Activated CD4-positive, alpha-beta memory T cell treated with anti-CD3 and anti-CD28 coated beads for 36 hours (primary cell): ENCODE measurements around the gene CHRNE. TPM values are rescaled to one million over a fixed set of nuclear protein-coding genes. Genes with fewer than 3 reads are reported as not detected.

Experiments used
- CTCF ChIA-PET: fragments of 350-600 bp; sonication (Branson Sonifier 250); formaldehyde crosslinking; loops from one replicate; lab custom pipeline; 2021; ENCODE audit warnings: antibody characterized with exemption, inconsistent platforms; lab: Charles Lee
- POLR2A ChIA-PET: fragments of 350-600 bp; sonication (Branson Sonifier 250); formaldehyde crosslinking; loops from one replicate; lab custom pipeline; 2021; ENCODE audit warnings: antibody characterized with exemption; lab: Charles Lee
- DNase-seq: peaks from one replicate; pipeline ENCODE4 v3.0.0-alpha.2; 2020
- H3K27ac Mint-ChIP-seq: one replicate; pipeline ENCODE4 v1.8.0; 2021; ENCODE audit warnings: mixed read lengths
- H3K27me3 Mint-ChIP-seq: one replicate; pipeline ENCODE4 v1.8.0; 2021; ENCODE audit warnings: mixed read lengths
- H3K36me3 Mint-ChIP-seq: one replicate; pipeline ENCODE4 v1.8.0; 2021; ENCODE audit warnings: mixed read lengths
- H3K4me1 Mint-ChIP-seq: one replicate; pipeline ENCODE4 v1.8.0; 2021; ENCODE audit warnings: low read depth, mixed read lengths
- H3K4me3 Mint-ChIP-seq: one replicate; pipeline ENCODE4 v1.8.0; 2021; ENCODE audit warnings: mild to moderate bottlenecking, mixed read lengths
- H3K9me3 Mint-ChIP-seq: one replicate; pipeline ENCODE4 v1.8.0; 2021; ENCODE audit warnings: mixed read lengths
- intact Hi-C: fragments of 100-400 bp; cut with micrococcal nuclease; formaldehyde crosslinking; loops from one replicate; pipeline ENCODE4 v1.15.1; 2023
- total RNA-seq, 2 experiments: library from RNA; stranded (reverse); gene quantifications; one replicate each; pipeline ENCODE4 v1.2.3, GENCODE V29; 2021

Gene CHRNE
- under 1 TPM; 0.45 to 0.56 TPM for total RNA-seq

DNA sequence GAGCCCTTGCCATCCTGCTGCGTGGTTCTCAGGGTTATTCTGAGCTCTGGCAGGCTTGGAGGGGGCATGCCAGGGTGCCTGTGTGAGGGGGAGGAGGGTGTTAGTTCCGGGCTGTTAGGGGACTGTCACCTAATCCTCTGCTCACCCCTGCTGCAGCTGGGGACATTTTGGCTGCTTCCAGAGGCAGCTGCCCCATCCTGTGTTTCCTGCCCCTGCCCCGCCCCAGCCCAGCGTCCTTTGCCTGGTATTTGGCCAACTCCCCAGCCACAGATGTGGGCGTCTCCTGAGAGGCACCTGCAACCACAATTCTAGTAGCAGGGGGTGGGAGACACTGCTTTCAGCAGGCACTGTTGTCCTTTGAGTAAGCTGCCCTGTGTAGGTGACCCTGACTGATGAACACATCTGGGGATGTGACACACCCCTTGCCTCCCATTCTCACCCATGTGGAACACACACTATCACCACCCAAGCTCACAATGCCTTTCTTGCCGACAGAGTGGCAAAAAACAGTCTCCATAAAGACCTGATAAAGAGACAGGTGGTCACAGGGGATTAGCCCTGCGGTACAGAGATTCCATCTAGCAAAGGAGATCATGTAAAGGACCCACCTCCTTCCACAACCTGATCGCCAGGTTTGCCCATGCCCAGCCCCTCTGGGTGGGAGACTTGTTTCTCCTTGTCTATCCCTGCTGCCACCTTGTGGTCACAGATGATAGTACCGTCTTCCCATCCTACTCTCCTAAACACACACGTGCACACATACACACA, at the start of gene CHRNE:
Gene CHRNE, minus strand, starts transcription at position 48 of the 768 bp plus-strand sequence. Its CDS starts 35 bp downstream, at position 13.
- peak within 1 kb of the TSS; percentile 39 for H3K27ac Mint-ChIP-seq
- peak within 1 kb of the TSS; percentile 8 for H3K4me3 Mint-ChIP-seq
- H3K9me3 Mint-ChIP-seq = no peaks in the 10 kb centered on the region
- peaks cover 1% of the 10 kb centered on the region for H3K27me3 Mint-ChIP-seq
- intact Hi-C loops = loop anchor here (2.0 to 5.0 kb wide), 2 partner anchors 38 to 111 kb away; partner anchors contain the start of genes RNF167 and SLC25A11
- CTCF ChIA-PET = interaction anchor here (0.6 to 2.1 kb wide), 28 partner anchors 9 to 688 kb away, joined by 3 to 10 read pairs (median 3); partner anchors contain the start of genes GP1BA, PLD2, RNF167 and SLC25A11
- H3K36me3 Mint-ChIP-seq = no peaks in the 10 kb centered on the region
- H3K4me1 Mint-ChIP-seq = peaks cover 36% of the 10 kb centered on the region
- peak; percentile 84 for DNase-seq
- POLR2A ChIA-PET = interaction anchor here (0.9 to 1.1 kb wide), 2 partner anchors 66 to 114 kb away, joined by 3 to 4 read pairs; partner anchors contain the start of gene GLTPD2

GRCh38 chr17:4951486-4951885, 48.6 kb upstream of the CHRNE start:
- no peak for DNase-seq
- ChIA-PET CTCF (interaction anchor here (0.7 to 2.3 kb wide), 3 partner anchors 11 to 110 kb away, joined by 3 to 6 read pairs (median 3); partner anchors contain the start of genes RNF167, SLC25A11 and SPAG7), POLR2A (interaction anchor here (1.2 to 21.0 kb wide), 3 partner anchors 12 to 43 kb away, joined by 3 to 346 read pairs (median 64); partner anchors contain the start of genes RNF167, SLC25A11 and SPAG7)
- Mint-ChIP-seq H3K27me3 (no peaks in the 10 kb centered on the region), H3K9me3 (no peaks in the 10 kb centered on the region), H3K27ac (peak overlapping the region; percentile 97), H3K36me3 (peaks cover 12% of the 10 kb centered on the region), H3K4me1 (peaks cover 23% of the 10 kb centered on the region), H3K4me3 (peak overlapping the region; percentile 88)
- intact Hi-C loops = no loop called here

DNA sequence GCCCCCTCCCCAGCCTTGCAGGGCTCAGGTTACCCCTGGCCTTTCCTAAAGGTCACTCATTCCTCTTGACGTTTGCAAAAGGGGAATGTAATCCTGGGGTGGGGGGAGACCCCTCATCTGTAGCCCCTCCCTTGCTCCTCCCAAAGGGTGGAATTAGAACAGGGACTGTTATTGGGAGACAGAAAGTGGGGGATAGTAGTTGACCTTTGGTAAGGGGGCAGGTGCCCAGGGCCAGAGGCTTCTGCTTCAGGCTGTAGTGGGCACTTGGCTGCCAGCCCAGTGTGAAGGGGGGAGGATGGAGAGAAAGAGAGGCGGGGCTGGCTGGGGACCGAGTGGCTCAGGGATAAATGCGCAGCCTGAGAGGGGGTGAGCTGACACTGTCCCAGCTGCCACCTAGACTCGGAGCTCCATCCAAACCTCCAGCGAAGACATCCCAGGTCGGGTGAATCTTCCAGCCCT, 47.9 kb upstream of the CHRNE start, which contains the start of gene ENO3:
Gene ENO3, plus strand, starts transcription at position 374 of the 459 bp plus-strand sequence. CDS start 711 bp downstream, outside the sequence.
- ChIA-PET POLR2A (interaction anchor here (0.5 to 21.0 kb wide), 7 partner anchors 9 to 104 kb away, joined by 3 to 346 read pairs (median 3); partner anchors contain the start of genes C17orf107, RNF167, SLC25A11 and SPAG7), CTCF (interaction anchor here (0.6 to 1.6 kb wide), 3 partner anchors 16 to 112 kb away, joined by 3 read pairs; partner anchors contain the start of gene SPAG7)
- DNase-seq = no peak
- Mint-ChIP-seq H3K36me3 (peaks cover 19% of the 10 kb centered on the region), H3K27ac (peak within 1 kb of the TSS; percentile 97), H3K4me1 (peaks cover 23% of the 10 kb centered on the region), H3K27me3 (no peaks in the 10 kb centered on the region), H3K4me3 (peak within 1 kb of the TSS; percentile 88), H3K9me3 (no peaks in the 10 kb centered on the region)
- intact Hi-C loops = no loop called here

- peak overlapping the region; percentile 97 for H3K27ac Mint-ChIP-seq
- DNase-seq = peak; percentile 58
- peak overlapping the region; percentile 88 for H3K4me3 Mint-ChIP-seq
- peaks cover 24% of the 10 kb centered on the region for H3K36me3 Mint-ChIP-seq
- POLR2A ChIA-PET = interaction anchor here (0.5 to 21.0 kb wide), 7 partner anchors 9 to 104 kb away, joined by 3 to 346 read pairs (median 3); partner anchors contain the start of genes C17orf107, RNF167, SLC25A11 and SPAG7
- no peaks in the 10 kb centered on the region for H3K27me3 Mint-ChIP-seq
- H3K4me1 Mint-ChIP-seq = peaks cover 29% of the 10 kb centered on the region
- H3K9me3 Mint-ChIP-seq = no peaks in the 10 kb centered on the region
- intact Hi-C loops = no loop called here
- CTCF ChIA-PET = interaction anchor here (0.6 to 1.0 kb wide), 2 partner anchors 17 to 112 kb away, joined by 3 read pairs; no protein-coding TSS in a partner anchor
Measured at GRCh38 chr17:4950075-4950745, 47.3 kb upstream of the CHRNE start.

DNA sequence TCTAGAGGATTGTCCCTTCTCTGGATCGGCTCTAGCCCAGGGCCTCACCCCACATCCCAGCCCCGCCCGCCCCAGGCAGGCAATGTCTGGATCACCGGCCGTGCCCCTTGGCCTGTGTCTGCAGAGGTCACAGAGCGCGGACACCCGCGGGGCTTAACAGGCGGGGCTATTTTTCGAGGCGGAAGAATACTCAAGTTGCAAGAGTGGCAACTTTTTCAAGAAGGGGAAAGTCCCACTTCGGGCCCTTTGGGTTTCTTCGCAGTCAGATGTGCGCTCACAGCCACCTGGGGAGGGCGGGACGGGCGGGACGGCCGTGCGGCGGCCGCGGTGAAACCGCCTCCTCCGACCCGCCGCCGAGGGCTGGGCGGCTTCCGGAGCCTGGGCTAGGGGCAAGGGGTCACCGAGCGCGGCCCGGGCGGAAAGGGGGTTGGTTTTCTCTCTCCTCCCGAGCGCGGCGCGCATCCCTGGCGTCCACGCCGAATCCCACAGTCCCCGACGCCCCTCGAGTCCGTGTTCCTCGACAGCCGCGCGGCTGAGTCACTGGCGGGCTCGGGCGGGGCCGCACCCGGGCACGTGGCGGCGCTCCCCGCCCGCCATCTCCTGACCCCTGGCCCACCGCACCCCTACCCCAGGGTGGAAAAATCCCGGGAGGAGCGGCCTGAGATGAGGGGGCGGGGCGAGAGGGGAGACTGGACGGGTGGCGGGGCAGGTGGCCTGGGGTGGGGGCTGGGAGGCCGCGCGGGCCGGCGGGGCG, 46.6 kb upstream of the CHRNE start:
- DNase-seq = peak; percentile 85
- peaks cover 31% of the 10 kb centered on the region for H3K36me3 Mint-ChIP-seq
- intact Hi-C loops = loop anchor here (1.0 to 10.0 kb wide), 5 partner anchors 48 to 805 kb away; partner anchors contain the start of genes CYB5D2, DERL2, INCA1 and KIF1C
- no peaks in the 10 kb centered on the region for H3K27me3 Mint-ChIP-seq
- CTCF ChIA-PET = interaction anchor here (1.0 to 1.1 kb wide), 2 partner anchors 16 to 18 kb away, joined by 3 read pairs; no protein-coding TSS in a partner anchor
- H3K4me1 Mint-ChIP-seq = peaks cover 36% of the 10 kb centered on the region
- H3K9me3 Mint-ChIP-seq = no peaks in the 10 kb centered on the region
- POLR2A ChIA-PET = interaction anchor here (0.5 to 21.0 kb wide), 7 partner anchors 10 to 50 kb away, joined by 3 to 346 read pairs (median 3); partner anchors contain the start of genes C17orf107, RNF167, SLC25A11 and SPAG7
- H3K27ac Mint-ChIP-seq = peak overlapping the region; percentile 95
- H3K4me3 Mint-ChIP-seq = peak overlapping the region; percentile 90

GRCh38 chr17:4948931-4949320, 46.0 kb upstream of the CHRNE start:
- CTCF ChIA-PET = interaction anchor here (1.1 kb wide), 1 partner anchor 17 kb away, joined by 3 read pairs; no protein-coding TSS in a partner anchor
- H3K4me3 Mint-ChIP-seq = peak overlapping the region; percentile 90
- H3K4me1 Mint-ChIP-seq = peaks cover 41% of the 10 kb centered on the region
- H3K27me3 Mint-ChIP-seq = no peaks in the 10 kb centered on the region
- peak overlapping the region; percentile 95 for H3K27ac Mint-ChIP-seq
- peaks cover 36% of the 10 kb centered on the region for H3K36me3 Mint-ChIP-seq
- intact Hi-C loops = loop anchor here (1.0 to 10.0 kb wide), 7 partner anchors 9 to 804 kb away; partner anchors contain the start of genes CYB5D2, DERL2, INCA1 and KIF1C
- POLR2A ChIA-PET = interaction anchor here (0.6 to 21.0 kb wide), 6 partner anchors 10 to 49 kb away, joined by 3 to 346 read pairs (median 12); partner anchors contain the start of genes C17orf107, CAMTA2, RNF167 and SLC25A11
- H3K9me3 Mint-ChIP-seq = no peaks in the 10 kb centered on the region
- DNase-seq = peak; percentile 85

DNA sequence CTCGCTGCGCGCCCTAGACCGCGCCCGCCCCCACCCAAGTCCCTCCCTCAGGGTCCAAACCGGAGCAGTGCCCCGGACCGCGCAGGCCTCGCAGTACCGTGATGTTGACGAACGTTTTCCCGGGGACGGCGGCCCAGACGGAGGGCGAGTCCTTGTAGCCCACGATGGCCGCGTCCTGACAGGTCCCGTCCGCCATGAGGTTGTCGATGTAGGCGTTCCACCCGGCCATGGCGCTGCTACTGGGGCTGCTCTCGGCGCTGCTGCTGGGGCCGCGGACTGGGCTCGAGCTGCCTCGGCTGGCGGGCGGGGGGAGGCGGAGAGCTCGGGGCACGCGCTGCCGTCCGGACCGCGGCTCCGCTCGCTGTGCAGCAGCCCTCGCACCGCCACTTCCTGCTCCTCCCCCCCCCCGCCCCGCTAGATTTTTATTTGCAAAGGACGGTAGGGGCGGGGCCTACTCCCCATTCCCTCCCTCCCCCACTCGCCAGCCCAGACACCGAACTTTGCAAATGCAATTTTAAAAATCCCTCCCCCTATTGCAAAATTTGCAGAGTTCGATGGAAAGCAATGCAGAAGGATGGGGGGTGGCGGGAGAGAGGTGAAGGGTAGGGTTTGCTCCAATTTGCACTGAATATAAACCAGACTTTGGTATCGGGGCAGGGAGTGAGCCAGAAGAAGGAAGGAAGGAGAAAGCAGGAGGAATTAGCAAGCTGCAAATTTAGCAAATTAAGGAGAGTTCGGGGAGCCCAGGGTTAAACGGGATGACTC, 45.5 kb upstream of the CHRNE start, which contains the start of gene PFN1:
Gene PFN1, minus strand, starts transcription at position 365 of the 765 bp plus-strand sequence. Its CDS starts 136 bp downstream, at position 229.
- Mint-ChIP-seq H3K4me3 (peak within 1 kb of the TSS; percentile 90), H3K36me3 (peaks cover 38% of the 10 kb centered on the region), H3K27ac (peak within 1 kb of the TSS; percentile 95), H3K27me3 (no peaks in the 10 kb centered on the region), H3K9me3 (no peaks in the 10 kb centered on the region), H3K4me1 (peaks cover 44% of the 10 kb centered on the region)
- peak; percentile 95 for DNase-seq
- CTCF ChIA-PET = interaction anchor here (1.1 kb wide), 1 partner anchor 17 kb away, joined by 3 read pairs; no protein-coding TSS in a partner anchor
- intact Hi-C loops = loop anchor here (1.0 to 10.0 kb wide), 6 partner anchors 8 to 804 kb away; partner anchors contain the start of genes CYB5D2, DERL2, MED11 and MIS12
- POLR2A ChIA-PET = interaction anchor here (0.6 to 21.0 kb wide), 7 partner anchors 9 to 49 kb away, joined by 3 to 346 read pairs (median 10); partner anchors contain the start of genes C17orf107, CAMTA2, INCA1 and KIF1C

DNA sequence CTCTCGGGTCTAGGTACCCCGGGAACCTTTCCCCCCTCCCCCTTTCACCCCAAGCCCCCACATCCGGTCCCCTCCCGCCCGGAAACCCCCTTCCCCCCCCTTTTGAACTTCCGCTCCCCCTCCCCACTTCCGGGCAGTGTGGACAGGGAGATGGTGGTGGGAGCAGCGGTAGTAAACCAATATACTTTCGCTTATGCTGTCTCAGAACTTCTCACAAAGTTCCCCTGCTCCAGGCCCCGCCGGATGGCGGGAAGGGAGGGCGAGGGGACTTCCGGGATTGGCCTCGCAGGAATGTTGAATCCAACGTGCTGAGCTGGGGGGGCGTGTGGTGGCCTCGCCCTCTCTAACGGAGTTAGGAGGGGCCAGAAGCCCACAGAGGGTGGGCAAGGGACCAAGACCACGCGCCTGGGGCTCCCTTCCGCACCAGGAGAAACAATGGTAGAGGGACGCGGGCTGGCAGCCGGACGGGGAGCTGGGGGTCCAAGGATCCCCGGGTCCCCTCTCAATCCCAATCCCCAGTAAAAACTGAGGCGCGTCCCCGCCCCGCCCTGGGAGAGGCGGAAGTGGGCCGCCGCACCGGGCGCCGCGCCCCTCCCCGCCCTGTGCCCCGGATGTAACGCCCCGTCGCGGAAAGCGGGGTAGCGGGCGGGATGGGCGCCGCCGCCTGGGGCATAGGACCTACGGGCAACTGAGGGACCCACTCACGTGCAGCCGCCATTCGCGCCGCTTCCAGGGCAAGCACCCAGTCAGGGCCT, 44.7 kb upstream of the CHRNE start:
- ChIA-PET CTCF (interaction anchor here (2.3 kb wide), 1 partner anchor 19 kb away, joined by 10 read pairs; the partner anchor contains the start of gene SPAG7), POLR2A (interaction anchor here (1.1 to 21.0 kb wide), 5 partner anchors 8 to 50 kb away, joined by 5 to 346 read pairs (median 13); partner anchors contain the start of genes C17orf107, CAMTA2, INCA1 and KIF1C)
- Mint-ChIP-seq H3K4me1 (peaks cover 52% of the 10 kb centered on the region), H3K36me3 (peaks cover 45% of the 10 kb centered on the region), H3K9me3 (no peaks in the 10 kb centered on the region), H3K4me3 (peak overlapping the region; percentile 90), H3K27ac (peak overlapping the region; percentile 95), H3K27me3 (no peaks in the 10 kb centered on the region)
- intact Hi-C loops = loop anchor here (1.0 to 10.0 kb wide), 6 partner anchors 7 to 803 kb away; partner anchors contain the start of genes CYB5D2, DERL2, MED11 and MIS12
- peak; percentile 87 for DNase-seq

- Mint-ChIP-seq H3K36me3 (peaks cover 51% of the 10 kb centered on the region), H3K27me3 (no peaks in the 10 kb centered on the region), H3K9me3 (no peaks in the 10 kb centered on the region), H3K4me1 (peaks cover 57% of the 10 kb centered on the region), H3K27ac (peak overlapping the region; percentile 95), H3K4me3 (peak overlapping the region; percentile 90)
- POLR2A ChIA-PET = interaction anchor here (1.8 to 21.0 kb wide), 4 partner anchors 8 to 47 kb away, joined by 10 to 346 read pairs (median 38); partner anchors contain the start of genes C17orf107, CAMTA2, RNF167 and SLC25A11
- CTCF ChIA-PET = interaction anchor here (2.3 kb wide), 1 partner anchor 20 kb away, joined by 10 read pairs; the partner anchor contains the start of gene SPAG7
- intact Hi-C loops = loop anchor here (5.0 to 10.0 kb wide), 4 partner anchors 215 to 802 kb away; partner anchors contain the start of genes CYB5D2, DERL2, MED11 and MIS12
- DNase-seq = no peak
Measured at GRCh38 chr17:4947010-4947410, 44.1 kb upstream of the CHRNE start.
